HT-29 (cell line): ENCODE results near the gene ASB17. TPM values are rescaled to one million over a fixed set of nuclear protein-coding genes. Genes with fewer than 3 reads are reported as not detected.

ENCODE experiments used
- total RNA-seq: library from RNA; depleted of rRNA; stranded (reverse); fragments of >200 nt; shearing (Covaris generic); gene quantifications from 2 replicates; pipeline ENCODE4 v1.2.3, GENCODE V29; 2014; rRNA removed

The ASB17 gene
- total RNA-seq, 1 experiment from 2014 or later = not detected

Other genes with a start within 250 kb of the ASB17 start
- 20.3 and 20.6 TPM in 2 replicates for gene ACADM, start 207.7 kb downstream of the ASB17 start, total RNA-seq
- gene RABGGTB, start 146.1 kb downstream of the ASB17 start, total RNA-seq = 63.6 and 69.1 TPM in 2 replicates
- 0.05 and 0.16 TPM in 2 replicates for gene MSH4, start 135.5 kb downstream of the ASB17 start, total RNA-seq
- gene ST6GALNAC3, start 142.3 kb upstream of the ASB17 start, total RNA-seq = not detected in 2 replicates